GM12891 (cell line): Measurements from ENCODE around the gene BOK.

Source experiments
- DNase-seq: peaks from one replicate; pipeline ENCODE4 v3.0.0; 2011; ENCODE audit warnings: low spot score; ENCODE audit not compliant: insufficient read length
- FAIRE-seq: peaks from 2 replicates; lab custom pipeline; 2011; peaks lifted over from hg19 to GRCh38; lab: Jason Lieb, UNC
- PAX5 ChIP-seq: IDR thresholded peaks from 2 replicates; pipeline ENCODE4 v1.6.1; 2011; ENCODE audit warnings: low read length, moderate library complexity, mild to moderate bottlenecking; ENCODE audit not compliant: insufficient read depth, severe bottlenecking
- POLR2A ChIP-seq: IDR thresholded peaks from 2 replicates; pipeline ENCODE4 v1.6.1; 2011; ENCODE audit warnings: low read depth, low read length, control low read depth
- POLR2AphosphoS5 ChIP-seq: IDR thresholded peaks from 2 replicates; pipeline ENCODE4 v1.6.1; 2011; ENCODE audit warnings: low read depth, low read length, control low read depth
- POU2F2 ChIP-seq: IDR thresholded peaks from 2 replicates; pipeline ENCODE4 v1.6.1; 2011; ENCODE audit warnings: low read depth, mild to moderate bottlenecking, control low read depth, low read length, moderate library complexity
- SPI1 ChIP-seq: IDR thresholded peaks from 2 replicates; pipeline ENCODE4 v1.6.1; 2011; ENCODE audit warnings: low read depth, low read length, control low read depth
- TAF1 ChIP-seq: IDR thresholded peaks from 2 replicates; pipeline ENCODE4 v1.6.1; 2011; ENCODE audit warnings: low read depth, low read length, control low read depth

Gene BOK

DNA sequence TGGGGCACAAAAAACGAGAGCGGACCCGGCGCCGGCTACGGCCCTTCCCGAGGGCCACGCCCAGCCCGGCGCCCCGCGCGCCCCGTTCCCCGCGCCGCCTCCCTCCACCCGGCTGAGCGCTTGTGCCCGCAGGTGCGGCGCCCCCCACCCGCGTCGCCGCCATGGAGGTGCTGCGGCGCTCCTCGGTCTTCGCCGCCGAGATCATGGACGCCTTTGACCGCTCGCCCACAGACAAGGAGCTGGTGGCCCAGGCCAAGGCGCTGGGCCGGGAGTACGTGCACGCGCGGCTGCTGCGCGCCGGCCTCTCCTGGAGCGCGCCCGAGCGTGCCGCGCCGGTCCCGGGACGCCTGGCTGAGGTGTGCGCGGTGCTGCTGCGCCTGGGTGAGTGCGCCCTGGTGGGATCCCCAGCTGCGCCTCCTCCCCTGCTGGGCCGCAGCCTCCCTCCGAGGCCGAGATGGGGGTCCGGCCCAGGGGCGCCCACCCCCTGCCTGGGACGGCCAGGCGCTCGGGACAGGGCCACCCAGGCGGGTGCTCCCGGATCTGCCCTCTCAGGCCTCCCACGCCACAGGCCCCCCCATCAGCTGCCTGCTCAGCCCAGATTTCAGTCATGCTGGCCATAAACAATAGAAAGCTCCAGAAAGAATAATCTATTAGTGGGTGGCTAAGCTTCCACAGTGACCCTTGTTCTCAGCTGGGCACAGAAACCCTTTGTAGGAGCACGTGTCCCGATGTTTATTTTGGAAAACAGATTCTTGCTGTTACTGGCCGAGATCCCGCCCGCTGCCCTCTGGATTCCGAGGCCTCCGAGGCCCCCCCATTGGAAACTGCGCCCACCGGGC lies 997 bp downstream of the BOK start:
- TF ChIP-seq TAF1, result no peak
- TF ChIP-seq POU2F2, result no peak
- TF ChIP-seq PAX5, result no peak
- TF ChIP-seq SPI1, result no peak
- TF ChIP-seq POLR2A, result no peak
- TF ChIP-seq POLR2AphosphoS5, result no peak
- DNase-seq (no peak), FAIRE-seq (peak; percentile 51)

DNA sequence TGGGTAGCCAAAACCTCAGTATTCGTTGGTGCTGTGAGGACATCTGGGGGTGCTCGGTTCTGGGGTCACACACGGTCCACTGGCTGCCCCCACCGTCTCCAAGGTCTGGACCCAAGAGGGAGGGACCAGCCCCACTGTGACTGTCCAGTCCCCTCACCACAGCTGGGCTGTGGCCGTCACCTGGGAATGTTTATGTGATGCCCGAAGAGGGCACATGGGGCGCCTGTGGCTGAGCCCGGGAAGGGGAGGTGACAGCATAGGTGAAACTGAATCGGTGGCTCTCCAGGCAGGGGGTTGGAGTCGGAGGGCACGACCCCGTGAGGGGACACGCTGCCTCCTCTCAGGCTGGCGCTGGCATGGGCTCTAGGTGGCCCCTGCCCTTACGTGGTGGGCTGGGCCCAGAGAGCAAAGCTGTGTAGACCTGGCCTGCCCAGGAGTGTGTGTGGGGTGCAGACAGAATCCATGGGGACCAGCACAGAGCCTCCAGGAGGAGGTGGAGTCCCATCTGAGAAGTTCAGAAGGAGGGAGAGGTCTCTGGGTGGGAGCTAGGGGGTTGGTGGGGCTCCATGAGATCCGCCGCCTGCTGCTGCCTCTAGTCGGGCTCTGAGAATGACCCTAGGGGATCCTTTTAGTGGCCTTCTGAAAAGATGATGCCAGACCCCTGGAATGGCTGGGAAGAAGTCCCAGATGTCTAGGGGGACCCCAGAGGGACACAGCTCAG lies 1.8 kb downstream of the BOK start:
- DNase-seq (no peak), FAIRE-seq (no peak)
- no peak for TF ChIP-seq POLR2AphosphoS5
- no peak for TF ChIP-seq POLR2A
- TF ChIP-seq TAF1, result no peak

- DNase-seq (no peak), FAIRE-seq (no peak)
- TF ChIP-seq PAX5 (no peak), SPI1 (no peak), TAF1 (no peak), POU2F2 (no peak), POLR2A (no peak), POLR2AphosphoS5 (no peak)
These were observed 2.4 kb downstream of the BOK start for GRCh38 chr2:241560883-241561474.

DNA sequence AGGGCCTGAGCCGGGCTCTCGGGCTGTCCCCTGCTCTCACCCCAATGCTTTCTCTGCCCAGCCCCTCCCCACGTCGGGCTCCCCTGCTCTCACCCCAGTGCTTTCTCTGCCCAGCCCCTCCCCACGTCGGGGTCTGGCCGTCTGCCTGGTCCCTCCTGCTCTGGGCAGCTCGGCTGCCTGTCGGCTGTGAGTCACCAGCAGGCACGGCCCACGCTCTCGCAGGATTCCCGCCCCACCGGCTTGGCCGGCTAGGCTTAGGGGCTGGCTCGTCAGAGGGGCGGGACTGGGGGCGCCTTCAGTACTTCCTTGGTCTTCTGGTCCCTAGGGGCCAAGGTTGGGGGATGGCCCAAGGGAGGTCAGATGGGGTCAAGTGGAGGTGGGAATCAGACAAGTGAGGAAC lies 3.3 kb downstream of the BOK start:
- DNase-seq, result no peak
- FAIRE-seq, result no peak
- TF ChIP-seq POLR2A, result no peak
- no peak for TF ChIP-seq PAX5
- TF ChIP-seq POLR2AphosphoS5, result no peak
- no peak for TF ChIP-seq SPI1
- no peak for TF ChIP-seq POU2F2
- no peak for TF ChIP-seq TAF1

GRCh38 chr2:241562269-241562891 lies 3.8 kb downstream of the BOK start:
- no peak for DNase-seq
- no peak for TF ChIP-seq POU2F2
- TF ChIP-seq SPI1, result no peak
- no peak for FAIRE-seq

- no peak for FAIRE-seq
- DNase-seq, result no peak
- TF ChIP-seq POLR2A (no peak), PAX5 (no peak), SPI1 (no peak), POLR2AphosphoS5 (no peak), POU2F2 (no peak), TAF1 (no peak)
These were observed 4.5 kb downstream of the BOK start for GRCh38 chr2:241563031-241563507.

DNA sequence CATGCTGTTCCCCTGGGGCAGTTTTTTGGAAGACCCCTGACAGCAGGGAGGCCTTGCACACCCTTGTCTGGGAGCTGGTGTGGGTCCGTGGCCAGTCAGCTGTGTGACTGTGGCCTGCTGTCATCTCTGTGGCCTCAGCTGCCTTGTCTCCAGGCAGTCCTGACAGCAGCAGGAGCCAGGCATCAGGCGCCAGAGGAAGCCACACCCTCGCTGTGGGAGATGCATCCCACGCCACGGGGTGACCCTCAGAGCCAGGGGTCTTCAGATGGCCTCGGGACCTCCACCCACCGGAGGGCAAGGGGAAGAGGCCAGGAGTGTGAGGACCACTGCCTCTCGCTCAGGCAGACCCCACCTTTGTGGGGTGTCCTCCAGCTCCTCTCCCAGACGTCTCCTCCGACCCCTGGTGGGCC lies 5.0 kb downstream of the BOK start:
- DNase-seq (no peak), FAIRE-seq (no peak)
- TF ChIP-seq POU2F2, result no peak
- no peak for TF ChIP-seq PAX5
- no peak for TF ChIP-seq POLR2AphosphoS5

DNA sequence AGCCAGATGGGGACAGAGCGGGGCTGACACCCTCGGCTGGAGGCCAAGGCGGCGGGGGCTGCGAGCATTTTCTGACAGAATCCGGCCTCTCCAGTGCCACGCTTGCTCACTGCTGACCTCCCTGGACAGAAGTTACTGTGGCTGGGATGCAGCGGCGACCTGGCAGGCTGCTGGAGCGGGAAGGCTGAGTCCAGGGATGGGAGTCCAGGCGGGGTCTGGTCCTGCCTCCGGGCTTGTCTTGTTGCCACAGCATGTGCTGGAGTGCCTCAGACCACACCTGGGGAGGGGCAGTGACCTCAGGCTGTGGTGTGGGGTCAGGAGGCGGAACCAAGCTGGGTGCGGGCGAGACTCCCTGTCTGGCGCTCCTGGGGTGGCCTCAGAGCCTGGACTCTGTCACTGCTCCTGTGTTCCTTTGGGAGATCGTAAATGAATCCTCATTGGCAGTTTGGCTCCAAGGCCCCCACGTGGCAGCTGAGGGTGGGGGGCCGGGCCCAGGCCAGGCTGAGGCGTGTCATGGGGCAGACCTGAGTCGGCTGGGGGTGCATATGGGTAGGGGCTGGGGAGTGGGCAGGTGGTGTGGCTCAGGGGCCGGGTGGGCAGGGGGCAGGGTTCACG lies 5.5 kb downstream of the BOK start:
- FAIRE-seq (no peak), DNase-seq (no peak)
- TF ChIP-seq POLR2A, result no peak
- no peak for TF ChIP-seq TAF1
- TF ChIP-seq POU2F2, result no peak
- no peak for TF ChIP-seq SPI1
- no peak for TF ChIP-seq POLR2AphosphoS5
- no peak for TF ChIP-seq PAX5

- no peak for FAIRE-seq
- DNase-seq, result no peak
- no peak for TF ChIP-seq POU2F2
- no peak for TF ChIP-seq SPI1
- TF ChIP-seq POLR2AphosphoS5, result no peak
- TF ChIP-seq TAF1, result no peak
- TF ChIP-seq PAX5, result no peak
- no peak for TF ChIP-seq POLR2A
These were observed 6.3 kb downstream of the BOK start for GRCh38 chr2:241564596-241565410.
